WI38 (cell line): ENCODE results near the gene VEPH1.

ENCODE experiments used
- H3K4me3 ChIP-seq: 2 replicates; pipeline ENCODE4 v1.5.1; 2011; ENCODE audit warnings: low read depth, mild to moderate bottlenecking, control low read depth, low read length
- TF ChIP-seq, protein P1 (sequence below): IDR thresholded peaks from 2 replicates; pipeline ENCODE4 v1.5.1; 2012; ENCODE audit warnings: low read depth, mild to moderate bottlenecking, control low read depth, low read length

Gene VEPH1

DNA sequence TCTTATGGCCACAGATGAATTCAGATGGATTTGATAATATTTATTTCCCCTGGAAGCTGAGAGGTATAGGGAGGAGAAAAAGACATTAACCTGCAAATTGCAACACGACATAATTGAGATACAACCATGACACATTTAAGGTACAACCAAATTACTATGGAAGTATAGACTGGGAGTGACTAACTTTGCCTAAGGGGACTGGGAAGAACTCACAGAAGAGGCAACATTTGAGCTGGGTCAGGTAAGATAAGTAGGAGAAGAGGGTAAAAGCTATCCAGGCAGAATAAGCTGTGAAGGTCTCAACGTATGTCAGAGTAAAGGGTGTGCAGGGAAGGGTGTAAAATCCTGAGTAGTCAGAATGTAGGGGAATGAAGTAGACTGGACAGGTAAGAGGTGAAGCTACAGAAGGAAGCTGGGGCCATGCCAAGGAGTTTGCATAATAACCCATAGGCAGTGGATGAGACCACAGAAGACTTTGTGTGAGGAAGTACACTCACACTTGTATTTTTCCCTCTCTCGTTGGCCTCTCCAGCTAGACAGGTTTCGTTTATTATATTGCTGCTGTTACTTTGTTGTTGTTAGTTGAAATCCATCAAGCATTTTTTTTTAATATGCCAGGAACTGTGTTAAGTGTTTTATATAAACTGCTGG, 94.6 kb downstream of the VEPH1 start:
- H3K4me3 ChIP-seq, result no peak overlapping the region
- TF ChIP-seq, protein P1, sequence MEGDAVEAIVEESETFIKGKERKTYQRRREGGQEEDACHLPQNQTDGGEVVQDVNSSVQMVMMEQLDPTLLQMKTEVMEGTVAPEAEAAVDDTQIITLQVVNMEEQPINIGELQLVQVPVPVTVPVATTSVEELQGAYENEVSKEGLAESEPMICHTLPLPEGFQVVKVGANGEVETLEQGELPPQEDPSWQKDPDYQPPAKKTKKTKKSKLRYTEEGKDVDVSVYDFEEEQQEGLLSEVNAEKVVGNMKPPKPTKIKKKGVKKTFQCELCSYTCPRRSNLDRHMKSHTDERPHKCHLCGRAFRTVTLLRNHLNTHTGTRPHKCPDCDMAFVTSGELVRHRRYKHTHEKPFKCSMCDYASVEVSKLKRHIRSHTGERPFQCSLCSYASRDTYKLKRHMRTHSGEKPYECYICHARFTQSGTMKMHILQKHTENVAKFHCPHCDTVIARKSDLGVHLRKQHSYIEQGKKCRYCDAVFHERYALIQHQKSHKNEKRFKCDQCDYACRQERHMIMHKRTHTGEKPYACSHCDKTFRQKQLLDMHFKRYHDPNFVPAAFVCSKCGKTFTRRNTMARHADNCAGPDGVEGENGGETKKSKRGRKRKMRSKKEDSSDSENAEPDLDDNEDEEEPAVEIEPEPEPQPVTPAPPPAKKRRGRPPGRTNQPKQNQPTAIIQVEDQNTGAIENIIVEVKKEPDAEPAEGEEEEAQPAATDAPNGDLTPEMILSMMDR, result no peak

DNA sequence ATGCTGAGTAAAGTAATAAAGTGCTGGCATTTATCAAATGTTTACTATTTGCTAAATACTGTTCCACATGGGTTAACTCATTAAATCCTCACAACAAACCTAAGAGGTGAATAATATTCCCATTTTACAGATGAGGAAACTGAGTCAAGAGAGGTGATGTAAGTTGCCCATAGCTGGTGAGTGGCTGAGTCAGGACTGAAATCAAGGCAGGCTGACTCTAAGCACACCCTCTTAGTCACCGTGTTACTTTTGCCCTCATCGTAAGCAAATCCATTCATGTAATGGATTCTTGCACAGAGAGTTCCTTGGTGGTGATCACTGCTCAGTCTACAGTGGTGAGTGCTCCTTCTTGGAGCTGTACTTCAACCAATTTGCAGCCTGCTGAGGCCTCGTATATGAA, 95.4 kb downstream of the VEPH1 start:
- TF ChIP-seq, protein P1, result no peak
- H3K4me3 ChIP-seq, result no peak overlapping the region

DNA sequence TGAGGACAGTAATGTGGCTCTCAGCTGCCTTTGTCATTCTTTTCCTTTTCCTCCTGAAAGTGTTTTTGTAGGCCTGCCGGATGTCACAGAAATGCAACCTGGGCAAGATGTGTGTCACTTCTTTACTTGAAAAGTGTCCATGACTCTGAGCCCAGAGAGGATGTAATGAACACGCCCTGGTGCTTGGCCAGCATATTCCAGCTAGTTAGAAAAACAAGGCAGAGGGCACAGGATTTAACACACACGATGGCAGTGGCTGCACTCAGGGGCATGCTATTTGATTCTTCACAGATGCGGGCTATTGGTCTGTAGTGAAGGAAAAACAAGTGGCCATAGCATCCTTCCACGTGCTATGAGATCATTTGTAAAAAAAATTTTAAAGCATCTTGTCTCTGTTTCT, 96.8 kb downstream of the VEPH1 start:
- TF ChIP-seq, protein P1, result no peak
- no peak overlapping the region for H3K4me3 ChIP-seq

DNA sequence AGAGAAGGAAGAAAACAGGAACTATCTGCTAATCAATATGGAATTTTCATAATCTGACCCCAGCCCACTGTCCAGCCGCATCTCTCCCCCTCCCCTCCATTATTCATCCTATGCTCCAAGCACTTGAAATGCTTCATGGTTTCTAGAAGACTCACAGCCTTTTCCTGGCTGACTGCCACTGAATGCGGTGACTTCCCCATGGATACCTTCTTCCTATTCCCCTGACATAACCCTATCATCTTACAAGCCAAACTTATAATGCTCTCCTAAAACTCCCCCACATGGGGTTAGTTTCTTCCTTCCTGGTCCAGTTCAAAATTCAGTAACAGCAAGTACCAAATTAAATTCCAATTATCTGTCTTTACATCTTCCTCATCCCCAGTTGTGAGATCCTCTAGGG, 97.8 kb downstream of the VEPH1 start:
- TF ChIP-seq, protein P1, result no peak
- no peak overlapping the region for H3K4me3 ChIP-seq

DNA sequence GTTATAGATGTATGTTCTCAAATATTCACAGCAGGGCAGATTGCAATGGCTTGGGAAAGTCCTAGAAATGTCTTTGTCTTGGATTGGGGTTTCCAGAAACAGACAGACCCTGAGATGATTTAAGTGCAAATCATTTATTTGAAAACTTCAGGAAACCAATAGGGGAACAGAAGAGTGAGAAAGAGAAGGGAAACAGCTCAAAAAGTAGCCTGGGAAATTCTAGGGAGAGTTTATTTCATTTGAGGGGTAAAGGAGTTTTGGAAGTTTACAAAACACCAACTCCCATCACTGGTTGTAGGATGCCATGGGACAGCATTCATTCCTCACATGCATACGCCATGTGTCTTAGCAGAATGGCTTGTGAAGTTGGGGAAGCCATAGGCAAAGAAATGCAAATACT, 98.8 kb downstream of the VEPH1 start:
- H3K4me3 ChIP-seq, result no peak overlapping the region
- TF ChIP-seq, protein P1, result no peak

DNA sequence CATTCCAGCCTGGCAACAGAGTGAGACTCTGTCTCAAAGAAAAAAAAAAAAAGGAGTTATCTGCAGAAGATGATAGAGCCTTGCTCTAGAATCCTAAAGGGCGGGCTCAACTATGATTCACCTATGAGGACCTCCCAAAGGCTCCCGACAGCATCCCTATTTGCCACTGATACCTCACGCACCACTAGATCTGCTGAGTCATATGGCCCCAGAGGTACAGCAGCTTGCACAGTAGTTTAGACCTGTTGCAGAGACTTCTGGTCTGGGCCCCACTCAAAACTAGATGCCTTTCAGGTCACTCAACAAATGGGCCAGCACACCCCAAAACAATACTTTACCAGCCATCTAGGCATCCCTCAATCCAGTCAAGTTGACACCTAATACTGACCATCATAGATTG, 104.6 kb downstream of the VEPH1 start:
- H3K4me3 ChIP-seq, result no peak overlapping the region
- TF ChIP-seq, protein P1, result no peak

DNA sequence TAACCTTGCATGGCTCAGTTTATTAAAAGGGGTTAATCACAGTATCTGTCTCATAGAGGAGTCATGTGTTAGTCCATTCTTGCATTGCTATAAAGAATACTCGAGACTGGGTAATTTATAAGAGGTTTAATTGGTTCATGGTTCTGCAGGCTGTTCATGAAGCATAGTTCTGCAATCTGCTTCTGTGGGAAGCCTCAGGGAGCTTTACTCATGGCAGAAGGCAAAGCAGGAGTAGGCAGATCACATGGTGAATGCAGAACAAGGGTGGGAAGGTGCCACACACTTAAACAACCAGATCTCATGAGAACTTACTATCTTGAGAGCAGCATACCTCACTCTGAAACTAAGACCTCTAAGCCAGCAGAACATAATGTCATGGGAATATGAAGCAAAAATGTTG, 108.8 kb downstream of the VEPH1 start:
- no peak overlapping the region for H3K4me3 ChIP-seq
- TF ChIP-seq, protein P1, result no peak
